ENCODE data around the gene VAV3. TPM values are rescaled to one million over a fixed set of nuclear protein-coding genes. Genes with fewer than 3 reads are reported as not detected.

VAV3 gene
- total and polyA plus RNA-seq, 3 donors from 2014 or later = 10.1 to 11.4 (median 11.3) TPM

GRCh38 chr1:107525961-107526360, 439.0 kb downstream of the VAV3 start:
- intact Hi-C loops (cut with DNase I; ENCODE audit: low total_unique reads) = no loop called here
- Histone ChIP-seq H3K27me3 (no peaks in the 10 kb centered on the region), H3K4me3 (no peak overlapping the region), H3K4me1 (no peaks in the 10 kb centered on the region), H3K9me3 (no peaks in the 10 kb centered on the region), H3K36me3 (ENCODE audit: low read depth, missing control alignments) (no peaks in the 10 kb centered on the region), H3K27ac (no peak overlapping the region)
- DNase-seq = no peak
- TF ChIP-seq CTCF (IDR thresholded peaks at IDR 0.05) (no peak), POLR2A (IDR thresholded peaks at IDR 0.05) (no peak)
- 91 to 93% methylated on average over 2 of the region's 2 CpGs for WGBS, 2 donors

DNA sequence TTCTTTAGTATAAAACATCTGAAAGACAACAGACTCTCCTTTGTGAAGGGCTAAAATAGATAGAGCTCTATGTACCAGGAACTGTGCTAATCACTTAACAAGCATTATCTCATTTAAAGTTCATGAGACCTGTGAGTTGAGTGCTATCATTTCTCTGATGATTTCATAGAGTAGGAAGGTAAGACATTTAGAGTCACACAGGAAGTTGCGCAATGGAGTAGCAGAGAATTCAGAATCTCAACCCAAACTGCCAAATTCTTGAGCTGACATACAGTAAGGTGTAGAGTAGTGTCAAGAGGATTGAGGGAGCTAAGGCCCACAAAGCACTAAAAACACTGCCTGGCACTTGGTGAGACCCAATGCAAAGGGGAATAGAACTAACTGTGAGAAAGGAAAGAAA, 439.8 kb downstream of the VAV3 start:
- Histone ChIP-seq H3K36me3 (ENCODE audit: low read depth, missing control alignments) (no peaks in the 10 kb centered on the region), H3K4me3 (no peak overlapping the region), H3K9me3 (no peaks in the 10 kb centered on the region), H3K4me1 (no peaks in the 10 kb centered on the region), H3K27me3 (no peaks in the 10 kb centered on the region), H3K27ac (no peak overlapping the region)
- no peak for TF ChIP-seq CTCF (IDR thresholded peaks at IDR 0.05)
- no peak for TF ChIP-seq POLR2A (IDR thresholded peaks at IDR 0.05)
- no peak for DNase-seq
- WGBS, 2 donors = 82 to 92% methylated on average over 1 of the region's 1 CpG
- intact Hi-C loops (cut with DNase I; ENCODE audit: low total_unique reads) = no loop called here

DNA sequence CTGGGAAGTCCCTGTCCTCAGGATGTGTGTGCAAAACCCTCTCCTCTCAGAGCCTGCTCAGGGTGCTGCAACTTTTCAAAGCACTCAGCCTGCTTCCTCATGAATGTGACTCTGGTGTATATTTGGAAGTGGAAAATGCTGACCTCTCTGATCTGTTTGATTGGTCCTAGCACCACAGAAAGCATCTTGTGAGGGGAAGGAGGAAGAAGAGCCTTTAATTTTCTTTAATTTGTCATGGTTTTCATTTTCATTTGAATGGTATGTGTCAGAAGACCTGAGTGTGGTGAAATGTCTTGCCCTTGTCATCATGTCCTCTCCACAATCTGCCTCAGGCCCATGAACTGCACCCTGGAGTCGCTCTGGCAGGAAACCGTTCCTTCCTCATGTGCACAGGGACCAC, 440.7 kb downstream of the VAV3 start:
- H3K27me3 ChIP-seq = no peaks in the 10 kb centered on the region
- H3K36me3 ChIP-seq (ENCODE audit: low read depth, missing control alignments) = no peaks in the 10 kb centered on the region
- 86 to 92% methylated on average over 2 of the region's 2 CpGs for WGBS, 2 donors
- no peak for DNase-seq
- no peak overlapping the region for H3K27ac ChIP-seq
- intact Hi-C loops (cut with DNase I; ENCODE audit: low total_unique reads) = no loop called here
- H3K9me3 ChIP-seq = no peaks in the 10 kb centered on the region
- H3K4me3 ChIP-seq = no peak overlapping the region
- TF ChIP-seq CTCF (IDR thresholded peaks at IDR 0.05) (no peak), POLR2A (IDR thresholded peaks at IDR 0.05) (no peak)
- no peaks in the 10 kb centered on the region for H3K4me1 ChIP-seq

DNA sequence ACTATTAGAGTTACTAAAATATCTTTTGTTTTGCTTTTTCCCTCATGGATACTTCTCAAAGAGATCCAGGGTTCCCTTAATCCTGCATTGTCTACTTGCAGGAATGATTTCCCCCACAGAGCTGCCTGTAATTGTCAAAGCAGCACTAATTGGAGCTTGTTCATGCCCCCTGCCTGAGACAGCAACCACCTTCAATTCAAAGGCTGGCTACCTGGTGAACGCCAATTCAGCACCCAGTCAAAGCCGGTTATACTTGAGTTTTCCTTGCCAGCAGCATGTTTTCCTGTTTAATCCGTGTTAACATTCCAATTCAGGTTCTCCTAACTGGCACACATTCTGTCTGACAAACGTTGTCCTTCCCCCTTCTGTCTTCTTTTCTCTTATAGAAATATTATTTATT, 441.2 kb downstream of the VAV3 start:
- WGBS, 2 donors = 54 to 69% methylated on average over 4 of the region's 4 CpGs
- no peaks in the 10 kb centered on the region for H3K36me3 ChIP-seq (ENCODE audit: low read depth, missing control alignments)
- no peaks in the 10 kb centered on the region for H3K4me1 ChIP-seq
- DNase-seq = no peak
- no peak for TF ChIP-seq CTCF (IDR thresholded peaks at IDR 0.05)
- no peak overlapping the region for H3K27ac ChIP-seq
- intact Hi-C loops (cut with DNase I; ENCODE audit: low total_unique reads) = no loop called here
- no peaks in the 10 kb centered on the region for H3K27me3 ChIP-seq
- H3K9me3 ChIP-seq = no peaks in the 10 kb centered on the region
- no peak overlapping the region for H3K4me3 ChIP-seq

- H3K9me3 ChIP-seq = no peaks in the 10 kb centered on the region
- no peaks in the 10 kb centered on the region for H3K36me3 ChIP-seq (ENCODE audit: low read depth, missing control alignments)
- 69 to 73% methylated on average over 4 of the region's 4 CpGs for WGBS, 2 donors
- intact Hi-C loops (cut with DNase I; ENCODE audit: low total_unique reads) = no loop called here
- no peak overlapping the region for H3K4me3 ChIP-seq
- DNase-seq = no peak
- H3K4me1 ChIP-seq = no peaks in the 10 kb centered on the region
- TF ChIP-seq CTCF (IDR thresholded peaks at IDR 0.05) (no peak), POLR2A (IDR thresholded peaks at IDR 0.05) (no peak)
- no peaks in the 10 kb centered on the region for H3K27me3 ChIP-seq
- H3K27ac ChIP-seq = no peak overlapping the region
These were observed 441.9 kb downstream of the VAV3 start for GRCh38 chr1:107523061-107523460.

Small RNAs within 50 kb of the gene (microRNA-seq; reads per million reads assigned to microRNA genes)
- 0 reads per million in 2 donors for gene MIR7852 (ENCODE audit: borderline number of aligned reads in 2 of 2, borderline replicate concordance in 1 of 2)

Small RNAs within 50 kb of the gene (small RNA-seq; reads per million reads assigned to genes)
- gene MIR7852 = 0 reads per million in 2 donors

Other genes with a start within 250 kb of the VAV3 start
- gene SLC25A24, start 235.2 kb upstream of the VAV3 start, total RNA-seq = 10 to 100 TPM; 12.3 to 15.5 TPM
- 9.8 TPM for gene SLC25A24, start 235.2 kb upstream of the VAV3 start, polyA plus RNA-seq (ENCODE audit: insufficient read depth, low read depth, low replicate concordance)